Caco-2 (cell line): Measurements from ENCODE around the gene COG3. TPM values are rescaled to one million over a fixed set of nuclear protein-coding genes. Genes with fewer than 3 reads are reported as not detected.

Experiments used
- BruUV-seq: library from RNA; stranded (reverse); fragments of 400-500 nt; replicated peaks from 2 replicates; lab custom pipeline; 2021; lab: Mats Ljungman, UMichigan
- CTCF ChIA-PET: fragments of 300-600 bp; sonication (Branson Sonifier 250); formaldehyde crosslinking; loops from one replicate; lab custom pipeline; 2022; ENCODE audit warnings: antibody characterized with exemption; lab: Charles Lee
- POLR2A ChIA-PET: fragments of 300-600 bp; sonication (Branson Sonifier 250); formaldehyde crosslinking; loops from one replicate; lab custom pipeline; 2022; ENCODE audit warnings: antibody characterized with exemption; lab: Charles Lee
- DNase-seq, 2 experiments: peaks; one replicate each; pipeline versions ENCODE4 v3.0.0 to v3.0.0-alpha.2; 2020 to 2022
- H3K27me3 ChIP-seq: replicated peaks from 2 replicates; pipeline ENCODE4 v1.6.0; 2011; ENCODE audit warnings: low read length; ENCODE audit not compliant: control insufficient read depth, insufficient read depth
- H3K36me3 ChIP-seq: 2 replicates; pipeline ENCODE4 v1.5.1; 2011; ENCODE audit warnings: low read length; ENCODE audit not compliant: control insufficient read depth, insufficient read depth
- H3K4me1 ChIP-seq: fragments of 250-450 bp; sonication (Bioruptor Pico); 2 replicates; pipeline ENCODE4 v1.5.1; 2020; ENCODE audit warnings: mild to moderate bottlenecking
- H3K4me3 ChIP-seq: 2 replicates; pipeline ENCODE4 v1.5.1; 2011; ENCODE audit warnings: low read depth, mild to moderate bottlenecking, control low read depth, low read length
- H3K9me3 ChIP-seq: fragments of 250-450 bp; sonication (Bioruptor Pico); 2 replicates; pipeline ENCODE4 v1.5.1; 2020; ENCODE audit warnings: mild to moderate bottlenecking, moderate library complexity
- H3K27ac Mint-ChIP-seq: one replicate; pipeline ENCODE4 v1.8.0; 2022; ENCODE audit warnings: mixed read lengths; ENCODE audit not compliant: unreplicated experiment
- H3K27me3 Mint-ChIP-seq: one replicate; pipeline ENCODE4 v1.8.0; 2022; ENCODE audit warnings: mixed read lengths; ENCODE audit not compliant: insufficient read depth, unreplicated experiment
- H3K36me3 Mint-ChIP-seq: one replicate; pipeline ENCODE4 v1.8.0; 2022; ENCODE audit warnings: mild to moderate bottlenecking, mixed read lengths; ENCODE audit not compliant: insufficient read depth, unreplicated experiment
- H3K4me1 Mint-ChIP-seq: one replicate; pipeline ENCODE4 v1.8.0; 2022; ENCODE audit warnings: low read depth, mixed read lengths; ENCODE audit not compliant: unreplicated experiment
- H3K4me3 Mint-ChIP-seq: one replicate; pipeline ENCODE4 v1.8.0; 2022; ENCODE audit warnings: mild to moderate bottlenecking, moderate library complexity, mixed read lengths; ENCODE audit not compliant: unreplicated experiment
- H3K9me3 Mint-ChIP-seq: one replicate; pipeline ENCODE4 v1.8.0; 2022; ENCODE audit warnings: mixed read lengths; ENCODE audit not compliant: unreplicated experiment
- CTCF ChIP-seq, 2 experiments: fragments of 200-600 bp in 1 of 2; IDR thresholded peaks; 1 replicate in 1 of 2; 2 replicates in 1 of 2; pipeline versions ENCODE4 v1.5.1 to v1.8.0; 2011 to 2022; ENCODE audit warnings: antibody characterized with exemption in 1 of 2, control low read depth in 1 of 2, inconsistent platforms in 1 of 2, low read depth in 1 of 2, low read length in 1 of 2, mild to moderate bottlenecking in 1 of 2, moderate library complexity in 1 of 2; ENCODE audit not compliant: insufficient read depth in 1 of 2, severe bottlenecking in 1 of 2, unreplicated experiment in 1 of 2
- intact Hi-C: fragments of 100-400 bp; cut with micrococcal nuclease; formaldehyde crosslinking; loops from one replicate; pipeline ENCODE4 v1.10.0; 2022; ENCODE audit not compliant: unreplicated experiment
- total RNA-seq: library from RNA; stranded (reverse); gene quantifications from 2 replicates; pipeline ENCODE4 v1.2.3, GENCODE V29; 2022

Gene COG3
- total RNA-seq, 1 experiment from 2014 or later: 35.8 TPM

- H3K36me3 Mint-ChIP-seq: peaks cover 39% of the 10 kb centered on the region
- no peaks in the 10 kb centered on the region for H3K4me1 Mint-ChIP-seq
- Histone ChIP-seq H3K4me1 (no peaks in the 10 kb centered on the region), H3K27me3 (no peaks in the 10 kb centered on the region), H3K9me3 (peaks cover 2% of the 10 kb centered on the region; the same call in 1 of the 2 replicates), H3K4me3 (no peak overlapping the region), H3K36me3 (no peaks in the 10 kb centered on the region; the same call in 1 of the 2 replicates)
- intact Hi-C loops: no loop called here
- ChIA-PET POLR2A (no interaction called here), CTCF (no interaction called here)
- H3K27ac Mint-ChIP-seq: no peak overlapping the region
- no TSS peak for BruUV-seq
- no peak for DNase-seq
- H3K9me3 Mint-ChIP-seq: no peaks in the 10 kb centered on the region
- no peak overlapping the region for H3K4me3 Mint-ChIP-seq
- TF ChIP-seq CTCF (IDR thresholded peaks at IDR 0.05; ENCODE audit: insufficient read depth in 1 of 2, low read depth in 1 of 2, low read length in 1 of 2, severe bottlenecking in 1 of 2, unreplicated experiment in 1 of 2): no peak
- H3K27me3 Mint-ChIP-seq: no peaks in the 10 kb centered on the region
These were observed 22.9 kb downstream of the COG3 start for GRCh38 chr13:45487604-45488003.

- intact Hi-C loops: no loop called here
- DNase-seq: peak in 1 of 2 experiments; percentile 37
- BruUV-seq: no TSS peak
- Mint-ChIP-seq H3K27ac (no peak overlapping the region), H3K36me3 (peaks cover 48% of the 10 kb centered on the region), H3K4me1 (no peaks in the 10 kb centered on the region), H3K4me3 (no peak overlapping the region), H3K9me3 (no peaks in the 10 kb centered on the region), H3K27me3 (no peaks in the 10 kb centered on the region)
- Histone ChIP-seq H3K4me3 (no peak overlapping the region), H3K36me3 (no peaks in the 10 kb centered on the region; the same call in 1 of the 2 replicates), H3K27me3 (no peaks in the 10 kb centered on the region), H3K9me3 (no peaks in the 10 kb centered on the region), H3K4me1 (no peaks in the 10 kb centered on the region)
- POLR2A ChIA-PET: no interaction called here
- TF ChIP-seq CTCF (IDR thresholded peaks at IDR 0.05; ENCODE audit: insufficient read depth in 1 of 2, low read depth in 1 of 2, low read length in 1 of 2, severe bottlenecking in 1 of 2, unreplicated experiment in 1 of 2): peak; percentile 37 to 65
- CTCF ChIA-PET: interaction anchor here (0.6 to 0.8 kb wide), 2 partner anchors 96 to 443 kb away, joined by 3 read pairs; no protein-coding TSS in a partner anchor
These were observed 25.3 kb downstream of the COG3 start for GRCh38 chr13:45490068-45490467.

GRCh38 chr13:45492538-45492937 is 27.8 kb downstream of the COG3 start:
- intact Hi-C loops: no loop called here
- Mint-ChIP-seq H3K4me3 (no peak overlapping the region), H3K36me3 (peaks cover 41% of the 10 kb centered on the region), H3K9me3 (no peaks in the 10 kb centered on the region), H3K27me3 (no peaks in the 10 kb centered on the region), H3K27ac (no peak overlapping the region), H3K4me1 (no peaks in the 10 kb centered on the region)
- Histone ChIP-seq H3K4me1 (no peaks in the 10 kb centered on the region), H3K27me3 (no peaks in the 10 kb centered on the region), H3K9me3 (no peaks in the 10 kb centered on the region), H3K36me3 (peaks cover under 1% of the 10 kb centered on the region), H3K4me3 (no peak overlapping the region)
- no peak for TF ChIP-seq CTCF (IDR thresholded peaks at IDR 0.05; ENCODE audit: insufficient read depth in 1 of 2, low read depth in 1 of 2, low read length in 1 of 2, severe bottlenecking in 1 of 2, unreplicated experiment in 1 of 2)
- CTCF ChIA-PET: no interaction called here
- POLR2A ChIA-PET: no interaction called here
- BruUV-seq: no TSS peak
- no peak for DNase-seq
